K562 (cell line): ENCODE data around the gene LRP1. TPM values are rescaled to one million over a fixed set of nuclear protein-coding genes. Genes with fewer than 3 reads are reported as not detected.

Source experiments
- BHLHE40 ChIP-seq: IDR thresholded peaks from 2 replicates; pipeline ENCODE4 v1.6.1; 2011; ENCODE audit warnings: low read length, improper control_type of control experiment
- CREBBP ChIP-seq: IDR thresholded peaks from one replicate; pipeline ENCODE4 v1.6.1; 2012; ENCODE audit warnings: low read depth, mild to moderate bottlenecking, control low read depth, inconsistent platforms, low read length
- DMBX1 ChIP-seq: fragments of 250-450 bp; sonication (Bioruptor Pico); IDR thresholded peaks from 2 replicates; pipeline ENCODE4 v1.8.0; 2022; ENCODE audit warnings: inconsistent platforms, mild to moderate bottlenecking, moderate library complexity, borderline replicate concordance
- EHMT2 ChIP-seq: fragments of 450-650 bp; IDR thresholded peaks from 2 replicates; pipeline ENCODE4 v1.6.1; 2018; ENCODE audit warnings: antibody characterized with exemption
- EZH2 ChIP-seq: IDR thresholded peaks from 2 replicates; pipeline ENCODE4 v1.6.1; 2012; ENCODE audit warnings: low read depth, mild to moderate bottlenecking, inconsistent platforms, low read length, borderline replicate concordance
- FIP1L1 ChIP-seq: fragments of 200-400 bp; formaldehyde crosslinking; IDR thresholded peaks from 2 replicates; pipeline ENCODE4 v1.6.1; 2018; ENCODE audit warnings: mild to moderate bottlenecking, low read depth, low read length; ENCODE audit not compliant: poor library complexity, severe bottlenecking
- HDAC2 ChIP-seq: fragments of 450-650 bp; IDR thresholded peaks from 2 replicates; pipeline ENCODE4 v1.6.1; 2016; ENCODE audit warnings: mild to moderate bottlenecking
- JUND ChIP-seq, 2 experiments: IDR thresholded peaks; 2 replicates in 1 of 2; 3 replicates in 1 of 2; pipeline ENCODE4 v1.6.1; 2011; ENCODE audit warnings: borderline replicate concordance in 2 of 2, low read depth in 2 of 2, low read length in 2 of 2, improper control_type of control experiment in 1 of 2, missing biosample characterization in 1 of 2, missing genetic modification characterization in 1 of 2, missing genetic modification reagents in 1 of 2
- KDM2B ChIP-seq: fragments of 250-450 bp; sonication (Bioruptor Pico); IDR thresholded peaks from 2 replicates; pipeline ENCODE4 v1.8.0; 2021; ENCODE audit warnings: mild to moderate bottlenecking, moderate library complexity
- KLF16 ChIP-seq: IDR thresholded peaks from 2 replicates; pipeline ENCODE4 v1.6.1; 2016; ENCODE audit warnings: antibody characterized with exemption
- MCM7 ChIP-seq, 2 experiments: fragments of 450-650 bp; IDR thresholded peaks; 2 replicates each; pipeline ENCODE4 v1.6.1; 2016 to 2018
- MEIS2 ChIP-seq: fragments of 450-650 bp; IDR thresholded peaks from 2 replicates; pipeline ENCODE4 v1.6.1; 2014; ENCODE audit warnings: mild to moderate bottlenecking; ENCODE audit not compliant: partially characterized antibody
- POLR2G ChIP-seq: fragments of 200-400 bp; formaldehyde crosslinking; IDR thresholded peaks from 2 replicates; pipeline ENCODE4 v1.6.1; 2017; ENCODE audit warnings: low read depth, mild to moderate bottlenecking, antibody characterized with exemption, low read length, moderate library complexity
- SAFB ChIP-seq: fragments of 200-400 bp; formaldehyde crosslinking; IDR thresholded peaks from 2 replicates; pipeline ENCODE4 v1.6.1; 2017; ENCODE audit warnings: low read depth, low read length, borderline replicate concordance
- SMARCB1 ChIP-seq: IDR thresholded peaks from 2 replicates; pipeline ENCODE4 v1.6.1; 2011; ENCODE audit warnings: improper control_type of control experiment, low read depth; ENCODE audit not compliant: insufficient read length
- ZEB2 ChIP-seq: fragments of 450-650 bp; IDR thresholded peaks from 2 replicates; pipeline ENCODE4 v1.6.1; 2016
- ZNF175 ChIP-seq: fragments of 200-800 bp; sonication (Bioruptor generic); IDR thresholded peaks from 2 replicates; pipeline ENCODE4 v1.6.1; 2016; ENCODE audit warnings: low read depth, mild to moderate bottlenecking, missing genetic modification characterization, missing compliant biosample characterization
- ZNF76 ChIP-seq: fragments of 250-450 bp; sonication (Bioruptor Pico); IDR thresholded peaks from 2 replicates; pipeline ENCODE4 v1.4.0; 2020; ENCODE audit warnings: mild to moderate bottlenecking, moderate library complexity, borderline replicate concordance
- ZNF780A ChIP-seq: fragments of 250-450 bp; sonication (Bioruptor Pico); IDR thresholded peaks from 2 replicates; pipeline ENCODE4 v1.5.0; 2021; ENCODE audit warnings: mild to moderate bottlenecking
- polyA plus RNA-seq, 8 experiments: library from polyadenylated mRNA; depleted of rRNA in 4 of 8; stranded (reverse) in 5 of 8; unstranded in 3 of 8; fragments of >200 nt; fragmentation: Nextera tagmentation in 2 of 8; fragmentation: Illumina TruSeq in 1 of 8; extraction: Ambion mirVana in 2 of 8; extraction: Trizol in 1 of 8; gene quantifications; 2 replicates each; pipeline versions ENCODE4 v1.2.1 to v1.2.3, GENCODE V29; 2011 to 2014; ENCODE audit warnings: inconsistent platforms in 1 of 8, missing spikeins in 1 of 8
- total RNA-seq, 7 experiments: library from RNA; depleted of rRNA in 6 of 7; stranded (reverse); fragments of >200 nt in 6 of 7; fragmentation: Illumina TruSeq in 2 of 7; extraction: Trizol in 2 of 7; gene quantifications; 2 replicates each; pipeline versions ENCODE4 v1.2.1 to v1.2.3, GENCODE V29; 2011 to 2021; ENCODE audit warnings: low replicate concordance in 1 of 7
- TF ChIP-seq, protein P1 (sequence below): fragments of 250-450 bp; sonication (Bioruptor Pico); IDR thresholded peaks from 2 replicates; pipeline ENCODE4 v1.8.0; 2021; ENCODE audit warnings: moderate library complexity, mild to moderate bottlenecking, inconsistent platforms
- TF ChIP-seq, protein P2 (sequence below): sonication (generic); formaldehyde crosslinking; IDR thresholded peaks from 2 replicates; pipeline ENCODE4 v1.8.0; 2022; ENCODE audit warnings: missing genetic modification reagents, mild to moderate bottlenecking, borderline replicate concordance
- TF ChIP-seq, protein P3 (sequence below): IDR thresholded peaks from 3 replicates; pipeline ENCODE4 v1.6.1; 2011; ENCODE audit warnings: borderline replicate concordance, mild to moderate bottlenecking; ENCODE audit not compliant: insufficient read length, insufficient read depth
- TF ChIP-seq, protein P4 (sequence below): sonication (generic); formaldehyde crosslinking; IDR thresholded peaks from 2 replicates; pipeline ENCODE4 v1.8.0; 2022; ENCODE audit warnings: mild to moderate bottlenecking, missing genetic modification reagents

The LRP1 gene
- total and polyA plus RNA-seq, 9 of the 15 experiments (the other 6 are each of a cell fraction or from before 2014, with no cell fraction given), result 0.04 to 0.64 (median 0.19) TPM; not detected in 2

DNA sequence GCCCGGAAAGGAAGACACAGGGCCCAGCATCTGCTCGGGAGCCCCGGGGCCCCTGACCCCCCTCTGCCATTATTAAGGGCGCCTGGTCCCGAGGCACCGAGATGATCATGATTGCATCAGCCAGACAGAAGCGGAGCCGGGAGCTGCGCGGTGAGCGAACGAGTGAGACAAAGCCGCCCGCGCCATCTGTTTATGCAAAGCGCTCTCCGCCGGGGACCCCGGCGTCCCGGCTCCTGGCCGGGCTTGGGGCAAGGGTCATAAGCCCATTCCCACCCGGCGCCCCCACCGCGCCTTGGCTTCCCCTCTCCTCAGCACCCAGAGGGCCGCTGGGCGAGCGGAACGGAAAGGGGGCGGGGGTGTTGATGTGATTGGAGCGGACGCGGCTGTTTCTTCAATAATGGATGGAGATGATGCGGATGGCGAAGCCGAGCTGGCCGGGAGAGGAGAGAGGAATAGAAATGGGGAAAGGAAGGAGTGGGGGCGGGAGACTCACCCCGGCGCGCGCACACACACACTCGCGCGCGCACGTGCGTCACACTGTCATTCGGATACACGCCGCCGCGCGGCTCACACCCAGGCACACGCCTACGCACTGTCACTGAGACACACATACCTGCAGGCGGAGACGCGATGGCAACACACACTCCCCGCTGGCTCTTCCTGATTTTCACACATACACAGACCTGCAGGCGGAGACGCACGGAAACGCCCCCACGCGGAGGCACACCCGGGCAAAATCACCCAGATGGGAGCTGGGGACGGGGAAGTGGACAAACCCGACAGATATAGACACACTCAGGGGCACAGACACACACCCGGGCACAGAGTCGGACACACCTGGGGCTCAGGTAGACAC, 112.0 kb downstream of the LRP1 start (continued):
- TF ChIP-seq, protein P1, sequence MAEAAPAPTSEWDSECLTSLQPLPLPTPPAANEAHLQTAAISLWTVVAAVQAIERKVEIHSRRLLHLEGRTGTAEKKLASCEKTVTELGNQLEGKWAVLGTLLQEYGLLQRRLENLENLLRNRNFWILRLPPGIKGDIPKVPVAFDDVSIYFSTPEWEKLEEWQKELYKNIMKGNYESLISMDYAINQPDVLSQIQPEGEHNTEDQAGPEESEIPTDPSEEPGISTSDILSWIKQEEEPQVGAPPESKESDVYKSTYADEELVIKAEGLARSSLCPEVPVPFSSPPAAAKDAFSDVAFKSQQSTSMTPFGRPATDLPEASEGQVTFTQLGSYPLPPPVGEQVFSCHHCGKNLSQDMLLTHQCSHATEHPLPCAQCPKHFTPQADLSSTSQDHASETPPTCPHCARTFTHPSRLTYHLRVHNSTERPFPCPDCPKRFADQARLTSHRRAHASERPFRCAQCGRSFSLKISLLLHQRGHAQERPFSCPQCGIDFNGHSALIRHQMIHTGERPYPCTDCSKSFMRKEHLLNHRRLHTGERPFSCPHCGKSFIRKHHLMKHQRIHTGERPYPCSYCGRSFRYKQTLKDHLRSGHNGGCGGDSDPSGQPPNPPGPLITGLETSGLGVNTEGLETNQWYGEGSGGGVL, result no peak
- TF ChIP-seq BHLHE40 (peak; percentile 92), ZNF76 (no peak), KLF16 (no peak), ZNF175 (no peak), FIP1L1 (peak; percentile 54), KDM2B (CRISPR knock-in tag) (0 out of 2 replicates have a peak, but pooled peaks have one; percentile 38), ZNF780A (CRISPR knock-in tag) (no peak), SAFB (peak; percentile 67; the same call in 1 of the 2 replicates), CREBBP (no peak), DMBX1 (CRISPR knock-in tag) (no peak), HDAC2 (peak; percentile 69; the same call in 1 of the 2 replicates), EHMT2 (no peak), MCM7 (IDR thresholded peaks at IDR 0.05) (no peak), JUND (IDR thresholded peaks at IDR 0.05; ENCODE audit: borderline replicate concordance, low read depth, low read length) (peak; percentile 56; the same call in 1 of the 2 replicates), JUND (tag; IDR thresholded peaks at IDR 0.05; ENCODE audit: borderline replicate concordance, low read depth, low read length) (no peak; the same call in 2 of the 3 replicates), EZH2 (no peak), POLR2G (peak; percentile 84), MEIS2 (peak; percentile 29), SMARCB1 (no peak), ZEB2 (peak; percentile 73)
- TF ChIP-seq, protein P2, sequence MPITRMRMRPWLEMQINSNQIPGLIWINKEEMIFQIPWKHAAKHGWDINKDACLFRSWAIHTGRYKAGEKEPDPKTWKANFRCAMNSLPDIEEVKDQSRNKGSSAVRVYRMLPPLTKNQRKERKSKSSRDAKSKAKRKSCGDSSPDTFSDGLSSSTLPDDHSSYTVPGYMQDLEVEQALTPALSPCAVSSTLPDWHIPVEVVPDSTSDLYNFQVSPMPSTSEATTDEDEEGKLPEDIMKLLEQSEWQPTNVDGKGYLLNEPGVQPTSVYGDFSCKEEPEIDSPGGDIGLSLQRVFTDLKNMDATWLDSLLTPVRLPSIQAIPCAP, result no peak
- TF ChIP-seq, protein P3, sequence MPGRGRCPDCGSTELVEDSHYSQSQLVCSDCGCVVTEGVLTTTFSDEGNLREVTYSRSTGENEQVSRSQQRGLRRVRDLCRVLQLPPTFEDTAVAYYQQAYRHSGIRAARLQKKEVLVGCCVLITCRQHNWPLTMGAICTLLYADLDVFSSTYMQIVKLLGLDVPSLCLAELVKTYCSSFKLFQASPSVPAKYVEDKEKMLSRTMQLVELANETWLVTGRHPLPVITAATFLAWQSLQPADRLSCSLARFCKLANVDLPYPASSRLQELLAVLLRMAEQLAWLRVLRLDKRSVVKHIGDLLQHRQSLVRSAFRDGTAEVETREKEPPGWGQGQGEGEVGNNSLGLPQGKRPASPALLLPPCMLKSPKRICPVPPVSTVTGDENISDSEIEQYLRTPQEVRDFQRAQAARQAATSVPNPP, result no peak
- TF ChIP-seq, protein P4, sequence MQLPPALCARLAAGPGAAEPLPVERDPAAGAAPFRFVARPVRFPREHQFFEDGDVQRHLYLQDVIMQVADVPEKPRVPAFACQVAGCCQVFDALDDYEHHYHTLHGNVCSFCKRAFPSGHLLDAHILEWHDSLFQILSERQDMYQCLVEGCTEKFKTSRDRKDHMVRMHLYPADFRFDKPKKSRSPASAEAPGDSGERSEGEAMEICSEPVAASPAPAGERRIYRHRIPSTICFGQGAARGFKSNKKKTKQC (CRISPR knock-in tag), result no peak
